DMS 273 (cell line): ENCODE data around the gene ENTPD1.
"Not testable (repeated sequence)": the region's sequence is repeated elsewhere in the genome, so short reads cannot be mapped to it uniquely, and the experiment has no call there.

Experiments used
- DNase-seq: peaks from one replicate; lab custom pipeline; 2025; ENCODE audit not compliant: unreplicated experiment; lab: John Stamatoyannopoulos, UW

The ENTPD1 gene

GRCh38 chr10:95758351-95759025, 2.5 kb downstream of the ENTPD1 start:
- peak; percentile 34 for DNase-seq

DNA sequence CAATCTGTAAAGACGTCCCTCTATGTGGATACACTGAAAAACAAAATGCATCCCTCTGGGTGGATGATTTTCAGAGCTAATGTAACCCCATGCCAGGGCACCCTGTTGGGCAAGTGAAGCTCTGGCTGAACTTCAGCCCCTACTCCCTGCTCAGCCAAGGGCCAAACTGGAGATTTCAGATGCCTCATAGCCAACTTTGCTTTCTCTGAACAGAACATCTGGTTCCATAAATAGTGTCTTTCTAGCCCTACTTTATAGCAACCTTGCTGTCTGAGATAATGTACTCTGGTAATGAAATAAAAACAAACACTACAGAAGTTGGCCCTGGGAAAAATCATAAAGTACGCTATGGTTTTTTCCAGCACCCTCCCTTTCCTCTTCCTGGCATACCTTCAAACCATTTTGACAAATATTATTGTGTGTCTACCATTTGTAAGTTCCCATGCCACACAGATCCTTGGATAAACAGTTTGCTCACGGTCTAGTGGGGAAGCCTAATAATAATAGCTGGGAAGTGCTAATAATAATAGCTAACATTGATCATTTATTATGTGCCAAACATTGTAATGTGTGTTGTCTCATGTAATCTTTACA, 3.4 kb downstream of the ENTPD1 start:
- no peak for DNase-seq

DNA sequence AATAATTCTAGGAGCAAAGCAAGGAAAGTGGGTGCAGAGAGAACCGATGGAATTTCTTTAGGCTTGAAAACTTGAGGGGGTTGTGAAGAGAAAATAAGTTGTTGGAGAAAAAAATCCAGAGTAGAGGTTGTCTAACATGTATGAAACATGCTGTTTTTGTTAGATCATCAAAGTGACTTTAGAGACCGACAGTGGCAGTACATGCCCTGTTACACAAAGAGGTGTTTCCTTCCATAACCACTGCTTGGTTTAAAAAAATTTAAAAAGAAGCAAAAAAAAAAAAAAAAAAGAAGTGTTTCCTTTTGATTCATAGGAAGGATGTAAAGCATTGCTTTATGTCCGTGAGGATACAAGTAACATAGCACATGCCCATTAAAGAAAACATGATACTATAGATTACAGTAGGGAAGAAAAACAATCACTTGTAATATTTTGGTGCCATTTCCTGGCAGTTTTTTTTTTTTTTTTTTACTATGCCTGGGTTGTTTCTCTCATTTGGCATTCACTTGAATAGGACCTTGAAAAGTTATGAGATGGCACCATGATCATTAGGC, 6.1 kb downstream of the ENTPD1 start:
- no peak for DNase-seq

DNA sequence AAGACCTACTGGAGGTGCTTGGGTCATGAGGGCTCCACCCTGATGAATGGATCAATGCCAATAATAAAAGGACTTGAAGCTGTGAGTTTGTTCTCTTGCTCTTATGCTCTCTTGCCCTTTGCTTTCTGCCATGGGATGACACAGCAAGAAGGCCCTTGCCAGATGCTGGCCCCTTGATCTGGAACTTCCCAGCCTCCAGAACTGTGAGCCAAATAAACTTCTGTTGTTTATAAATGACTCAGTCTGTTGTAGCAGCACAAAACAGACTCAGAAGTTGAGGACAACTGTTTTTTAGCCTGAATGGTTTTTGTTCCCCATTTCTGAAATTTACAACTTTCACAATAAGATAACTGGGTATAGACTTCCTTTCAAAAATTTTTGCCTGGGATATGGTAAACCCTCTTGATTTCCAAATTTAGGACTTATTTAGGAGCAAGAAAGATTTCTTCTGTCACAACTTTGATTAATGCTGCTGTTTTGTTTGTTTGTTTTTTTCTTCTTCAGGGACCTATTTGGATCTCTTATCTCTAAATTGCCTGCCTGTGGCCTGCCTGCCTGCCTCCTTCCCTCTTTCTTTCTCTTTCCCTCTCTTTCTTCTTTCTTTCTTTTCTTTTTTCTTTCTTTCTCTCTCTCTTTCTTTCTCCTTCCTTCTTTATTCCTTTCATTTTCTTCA, 12.1 kb downstream of the ENTPD1 start:
- DNase-seq = peak; percentile 4

DNA sequence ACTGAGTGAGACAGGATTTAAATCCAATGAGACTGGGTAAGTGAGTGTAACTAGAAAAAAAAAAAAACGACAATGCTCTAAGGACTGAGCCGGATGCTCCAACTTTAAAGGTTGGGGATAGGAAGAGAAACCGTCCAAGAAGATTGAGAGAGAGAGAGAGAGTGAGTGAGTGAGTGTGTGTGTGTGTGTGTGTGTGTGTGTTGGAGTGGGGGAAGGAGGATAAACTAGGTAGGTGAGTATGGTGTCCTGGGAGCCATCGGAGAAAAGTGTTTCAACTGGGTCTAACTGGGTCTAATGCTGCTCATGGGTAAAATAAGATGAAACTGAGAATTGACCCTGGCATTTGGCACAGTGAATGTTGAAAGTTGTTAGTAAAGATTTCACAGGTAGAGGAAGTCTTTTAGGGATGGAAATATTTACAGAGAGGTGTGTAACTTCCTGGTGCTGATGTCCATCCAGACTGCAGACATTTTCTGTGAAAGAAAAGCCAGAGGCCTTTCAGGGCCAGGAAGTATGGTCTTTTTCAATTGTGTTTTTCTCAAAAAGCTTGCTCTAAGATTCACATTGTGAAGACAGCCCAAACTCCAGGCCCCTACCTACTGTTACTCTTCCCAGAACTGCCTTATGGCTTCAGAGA, 14.2 kb downstream of the ENTPD1 start:
- DNase-seq = peak; percentile 2

GRCh38 chr10:95773454-95773853, 17.5 kb downstream of the ENTPD1 start:
- DNase-seq = not testable (repeated sequence)

- DNase-seq = not testable (repeated sequence)
Observed at GRCh38 chr10:95777638-95778037, 21.7 kb downstream of the ENTPD1 start.

DNA sequence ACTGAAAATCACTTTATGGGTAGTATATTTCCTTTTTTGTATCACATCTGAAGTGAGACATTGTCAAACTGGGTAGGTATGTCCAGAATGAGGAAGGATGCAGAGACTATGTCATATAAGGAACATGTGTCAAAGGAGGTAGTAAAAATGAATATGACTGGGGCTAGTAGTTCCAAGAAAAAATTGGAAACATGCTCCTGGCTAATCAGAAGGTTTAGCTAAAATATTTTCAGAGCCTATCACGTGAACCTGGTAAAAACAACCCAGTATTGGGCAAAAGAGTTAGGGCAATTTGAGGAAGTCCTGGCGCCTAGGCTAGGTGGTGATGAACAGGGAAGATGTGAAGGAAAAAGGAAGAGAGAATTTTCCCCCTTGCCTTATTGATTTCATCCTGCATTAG, 26.4 kb downstream of the ENTPD1 start:
- DNase-seq = no peak

DNA sequence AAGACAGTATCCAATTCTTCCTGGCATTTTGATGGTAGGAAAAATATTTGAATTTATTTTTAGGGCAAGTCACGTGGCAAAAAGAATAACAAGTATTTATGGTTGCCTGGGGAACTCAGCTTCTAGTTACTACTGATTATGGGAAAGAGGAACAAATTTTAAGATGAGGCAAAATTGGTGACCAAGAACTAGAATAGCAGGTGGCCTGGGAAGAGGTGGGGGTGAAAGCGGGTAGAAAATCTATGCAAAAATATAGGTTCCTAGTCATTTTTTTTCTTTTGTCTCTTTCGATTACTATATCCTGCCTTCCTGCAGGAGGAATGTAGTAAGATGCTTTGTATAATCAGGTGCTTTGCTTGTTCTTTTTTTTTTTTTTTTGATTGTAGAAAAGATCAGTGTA, 27.8 kb downstream of the ENTPD1 start:
- DNase-seq = no peak

DNA sequence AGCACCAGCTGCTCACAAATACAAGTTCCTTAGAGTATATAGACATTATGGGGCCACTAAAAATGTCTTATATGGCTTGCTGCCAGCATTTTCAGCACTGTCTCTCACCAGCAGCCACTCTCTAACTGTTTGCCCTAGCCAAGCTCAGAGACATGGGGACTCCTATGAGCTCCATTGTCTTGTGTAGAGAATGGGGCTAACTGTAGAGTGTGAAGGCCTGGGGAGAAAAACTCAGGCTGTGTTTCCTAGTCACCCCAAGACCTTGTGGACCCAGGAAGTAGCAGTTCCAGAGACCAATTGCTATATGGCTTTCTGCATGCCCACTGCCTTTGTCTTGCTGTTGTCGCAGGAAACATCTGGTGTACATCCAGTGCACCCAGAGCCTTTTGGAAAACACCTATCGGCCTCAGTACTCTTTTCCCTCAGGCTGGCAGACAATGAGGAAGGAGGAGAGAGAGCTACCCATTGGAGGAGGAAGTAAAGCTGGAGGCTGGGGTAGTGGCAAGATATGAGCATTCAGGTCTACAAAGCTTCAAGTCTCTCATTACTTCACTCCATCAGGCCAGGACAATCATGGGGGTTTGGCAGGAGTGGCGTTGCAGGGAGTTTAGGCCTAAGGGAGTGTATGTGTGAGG, 28.4 kb downstream of the ENTPD1 start:
- no peak for DNase-seq

DNA sequence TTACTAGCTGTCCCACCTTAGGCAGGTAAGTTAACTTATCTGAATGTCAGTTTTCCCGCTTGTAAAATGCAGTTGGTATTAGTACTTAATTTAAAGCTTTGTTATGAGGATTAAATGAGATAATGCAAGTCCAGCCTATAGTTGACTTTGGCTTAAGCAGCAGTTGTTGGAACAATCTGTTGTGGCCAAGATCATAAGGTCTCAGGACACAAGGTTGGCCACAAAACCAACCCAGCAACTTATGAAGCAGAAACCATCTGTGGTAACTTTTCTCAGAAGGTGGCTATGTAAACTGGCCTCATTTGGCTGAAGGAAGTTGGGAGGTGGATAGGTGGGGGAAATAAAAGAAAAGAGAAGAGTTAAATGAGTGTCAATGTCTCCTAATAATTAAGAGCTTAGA, 29.4 kb downstream of the ENTPD1 start:
- DNase-seq = no peak

- no peak for DNase-seq
Observed at GRCh38 chr10:95785942-95786669, 30.1 kb downstream of the ENTPD1 start.

- no peak for DNase-seq
Observed at GRCh38 chr10:95787447-95787846, 31.5 kb downstream of the ENTPD1 start.

DNA sequence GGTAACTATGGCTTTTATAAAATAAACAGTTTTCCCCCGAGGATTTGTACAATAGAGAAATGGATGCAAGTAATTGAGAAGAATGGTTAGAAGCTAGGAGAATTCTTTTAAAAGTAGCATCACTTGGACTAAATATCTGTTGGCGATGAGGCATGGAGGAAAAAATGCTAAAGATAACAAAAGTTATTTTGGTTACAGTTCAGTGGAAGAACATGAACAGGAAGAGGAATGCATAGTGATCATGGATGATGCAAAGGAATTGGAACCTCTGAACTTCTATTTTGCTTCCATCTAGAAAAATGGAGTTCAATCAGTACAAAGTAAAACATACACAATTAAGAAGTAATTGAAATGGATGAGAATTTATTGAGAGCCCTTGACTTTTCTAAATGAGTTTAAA, 32.9 kb downstream of the ENTPD1 start:
- no peak for DNase-seq

DNA sequence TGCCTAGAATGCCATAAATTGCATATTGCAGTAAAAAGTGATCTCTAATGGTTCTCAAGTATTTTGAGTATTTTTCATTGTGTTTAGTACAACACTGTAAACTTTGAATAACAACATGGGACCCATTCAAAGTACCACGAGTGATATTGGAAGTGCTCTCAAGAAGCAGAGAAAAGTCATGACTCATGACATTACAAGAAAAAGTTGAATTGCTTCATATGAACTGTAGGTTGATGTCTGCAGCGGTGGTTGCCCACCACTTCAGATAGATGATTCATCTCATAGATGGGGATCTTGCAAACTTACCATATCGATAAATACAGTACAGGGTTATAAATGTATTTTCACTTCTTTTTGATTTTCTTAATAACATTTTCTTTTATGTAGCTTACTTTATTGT, 33.9 kb downstream of the ENTPD1 start:
- DNase-seq = no peak

DNA sequence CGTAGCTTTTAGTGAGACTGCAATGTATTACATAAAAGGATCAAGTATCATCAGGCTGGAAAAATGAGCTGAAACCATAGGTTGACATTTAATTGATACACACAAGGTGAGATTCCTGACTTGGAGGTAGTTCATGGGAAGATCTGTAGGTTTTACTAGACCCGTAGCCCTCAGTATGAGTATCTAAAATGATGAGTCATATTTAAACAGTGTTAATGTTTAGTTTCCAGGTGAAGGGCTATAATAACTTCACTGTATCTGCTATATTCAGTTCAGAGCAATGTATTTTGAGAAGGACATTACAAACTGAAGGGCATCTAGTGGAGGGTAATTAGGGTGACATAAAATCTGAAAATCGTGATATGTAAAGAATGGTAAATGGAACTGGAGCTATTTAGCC, 35.0 kb downstream of the ENTPD1 start:
- no peak for DNase-seq

DNA sequence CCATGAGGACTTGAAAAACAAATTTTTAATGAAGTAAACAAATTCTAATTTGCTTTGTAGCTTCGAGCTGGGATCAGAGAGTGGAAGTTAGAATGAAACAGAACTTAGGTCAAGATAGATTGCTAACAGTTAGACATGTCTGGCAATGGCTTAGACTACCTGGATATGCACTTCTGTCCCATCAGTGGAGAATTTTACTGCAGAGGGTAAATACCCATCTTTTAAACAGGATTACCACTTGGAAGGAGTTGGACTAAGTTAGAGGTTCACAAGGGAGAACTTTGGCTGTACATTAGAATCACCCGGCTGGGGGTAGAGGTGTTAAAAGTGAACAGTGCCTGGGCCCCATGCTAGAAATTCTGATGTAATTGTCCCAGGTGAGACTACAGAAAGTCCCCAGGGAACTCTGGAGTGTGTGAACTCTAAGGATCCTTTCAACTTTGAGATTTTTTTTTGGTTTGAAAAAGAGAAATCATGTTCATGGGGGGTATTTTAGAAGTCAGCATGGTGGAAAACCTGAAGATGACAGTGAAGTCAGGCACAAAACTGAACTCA, 35.5 kb downstream of the ENTPD1 start:
- DNase-seq = no peak

GRCh38 chr10:95792211-95792780, 36.3 kb downstream of the ENTPD1 start:
- DNase-seq = no peak

GRCh38 chr10:95792874-95793285, 36.9 kb downstream of the ENTPD1 start:
- no peak for DNase-seq
